HG02981 (cell line): ENCODE measurements around the gene PLIN1.
"Not testable (repeated sequence)": the region's sequence is repeated elsewhere in the genome, so short reads cannot be mapped to it uniquely, and the experiment has no call there.

Experiments
- ATAC-seq: cut with Tn5 transposase; IDR thresholded peaks from one replicate; pipeline ENCODE4 v1.9.1; 2021; ENCODE audit warnings: mild to moderate bottlenecking, moderate library complexity; ENCODE audit not compliant: unreplicated experiment

Gene PLIN1

GRCh38 chr15:89679212-89679611 is at the start of gene PLIN1:
Gene PLIN1 (minus strand): TSS chr15:89679367. CDS start chr15:89677489, 1,878 bp downstream.
- no peak for ATAC-seq

- ATAC-seq, result no peak
Observed at GRCh38 chr15:89728254-89728653, 49.1 kb upstream of the PLIN1 start.

- ATAC-seq, result no peak
Observed at GRCh38 chr15:89725064-89725463, 45.9 kb upstream of the PLIN1 start.

- ATAC-seq, result no peak
Observed at GRCh38 chr15:89724621-89725020, 45.5 kb upstream of the PLIN1 start.

GRCh38 chr15:89723031-89723430 is 43.9 kb upstream of the PLIN1 start:
- ATAC-seq, result no peak

GRCh38 chr15:89714775-89715174 is 35.6 kb upstream of the PLIN1 start:
- ATAC-seq, result no peak

GRCh38 chr15:89707577-89707976 is 28.4 kb upstream of the PLIN1 start:
- ATAC-seq, result no peak

- ATAC-seq, result no peak
Observed at GRCh38 chr15:89704411-89704810, 25.2 kb upstream of the PLIN1 start.

- no peak for ATAC-seq
Observed at GRCh38 chr15:89695198-89695597, 16.0 kb upstream of the PLIN1 start.

- no peak for ATAC-seq
Observed at GRCh38 chr15:89693696-89694095, 14.5 kb upstream of the PLIN1 start.

- ATAC-seq, result no peak
Observed at GRCh38 chr15:89693091-89693490, 13.9 kb upstream of the PLIN1 start.

- peak; percentile 93 for ATAC-seq
Observed at GRCh38 chr15:89690276-89691218, 11.4 kb upstream of the PLIN1 start, which contains the start of the genes PEX11A and WDR93. Gene PEX11A (minus strand): TSS chr15:89690754. CDS start chr15:89690632, 122 bp downstream. Gene WDR93 (plus strand): TSS chr15:89690811. CDS start chr15:89701747, 10,936 bp downstream.

GRCh38 chr15:89689930-89690275 is 10.7 kb upstream of the PLIN1 start:
- ATAC-seq, result not testable (repeated sequence)

- ATAC-seq, result no peak
Observed at GRCh38 chr15:89686522-89686921, 7.4 kb upstream of the PLIN1 start.

- ATAC-seq, result no peak
Observed at GRCh38 chr15:89685995-89686394, 6.8 kb upstream of the PLIN1 start.

GRCh38 chr15:89681146-89681545 is 2.0 kb upstream of the PLIN1 start:
- ATAC-seq, result no peak

- ATAC-seq, result no peak
Observed at GRCh38 chr15:89680282-89680873, 1.2 kb upstream of the PLIN1 start.

- ATAC-seq, result no peak
Observed at GRCh38 chr15:89677381-89677780, 1.8 kb downstream of the PLIN1 start.

- no peak for ATAC-seq
Observed at GRCh38 chr15:89675606-89676005, 3.6 kb downstream of the PLIN1 start.

GRCh38 chr15:89674526-89674925 is 4.6 kb downstream of the PLIN1 start:
- no peak for ATAC-seq

GRCh38 chr15:89673165-89673512 is 6.0 kb downstream of the PLIN1 start:
- ATAC-seq, result no peak
